ENCODE results near the gene EFHC2. TPM values are rescaled to one million over a fixed set of nuclear protein-coding genes. Genes with fewer than 3 reads are reported as not detected.

EFHC2 gene
- total and polyA plus RNA-seq, 3 donors from 2014 or later: 8.2 to 17.3 (median 14.4) TPM

- intact Hi-C loops (cut with DNase I; ENCODE audit: low total_unique reads): no loop called here
- no peaks in the 10 kb centered on the region for H3K9me3 ChIP-seq
- TF ChIP-seq, protein P1, sequence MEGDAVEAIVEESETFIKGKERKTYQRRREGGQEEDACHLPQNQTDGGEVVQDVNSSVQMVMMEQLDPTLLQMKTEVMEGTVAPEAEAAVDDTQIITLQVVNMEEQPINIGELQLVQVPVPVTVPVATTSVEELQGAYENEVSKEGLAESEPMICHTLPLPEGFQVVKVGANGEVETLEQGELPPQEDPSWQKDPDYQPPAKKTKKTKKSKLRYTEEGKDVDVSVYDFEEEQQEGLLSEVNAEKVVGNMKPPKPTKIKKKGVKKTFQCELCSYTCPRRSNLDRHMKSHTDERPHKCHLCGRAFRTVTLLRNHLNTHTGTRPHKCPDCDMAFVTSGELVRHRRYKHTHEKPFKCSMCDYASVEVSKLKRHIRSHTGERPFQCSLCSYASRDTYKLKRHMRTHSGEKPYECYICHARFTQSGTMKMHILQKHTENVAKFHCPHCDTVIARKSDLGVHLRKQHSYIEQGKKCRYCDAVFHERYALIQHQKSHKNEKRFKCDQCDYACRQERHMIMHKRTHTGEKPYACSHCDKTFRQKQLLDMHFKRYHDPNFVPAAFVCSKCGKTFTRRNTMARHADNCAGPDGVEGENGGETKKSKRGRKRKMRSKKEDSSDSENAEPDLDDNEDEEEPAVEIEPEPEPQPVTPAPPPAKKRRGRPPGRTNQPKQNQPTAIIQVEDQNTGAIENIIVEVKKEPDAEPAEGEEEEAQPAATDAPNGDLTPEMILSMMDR (IDR thresholded peaks at IDR 0.05): no peak
- no peak for DNase-seq
- H3K27ac ChIP-seq: no peak overlapping the region
- H3K4me1 ChIP-seq: no peaks in the 10 kb centered on the region
- H3K36me3 ChIP-seq (ENCODE audit: low read depth, missing control alignments): no peaks in the 10 kb centered on the region
- 86 to 92% methylated on average over 2 of the region's 2 CpGs for WGBS, 2 donors
- no peak overlapping the region for H3K4me3 ChIP-seq
- H3K27me3 ChIP-seq: no peaks in the 10 kb centered on the region
Observed at GRCh38 chrX:44308869-44309268, 34.6 kb downstream of the EFHC2 start.

DNA sequence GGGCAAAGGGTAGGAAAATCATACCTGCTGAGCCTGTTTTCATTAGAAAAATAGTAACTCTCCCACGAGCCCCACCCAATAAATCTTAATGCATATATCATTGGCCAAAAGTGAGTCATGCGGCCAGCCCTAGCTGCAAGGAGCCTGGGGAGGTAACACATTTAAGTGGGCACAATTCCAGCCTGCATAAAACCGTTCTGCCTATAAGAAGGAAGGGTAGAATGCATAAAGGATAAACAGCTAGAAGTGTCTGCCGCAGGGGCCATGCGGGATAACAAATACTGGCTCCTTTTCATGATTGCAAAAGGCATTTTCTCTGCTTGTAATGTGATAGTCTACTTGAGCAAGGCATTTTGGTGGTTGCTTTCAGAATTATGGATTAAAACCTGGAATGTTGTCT lies 37.1 kb downstream of the EFHC2 start:
- Histone ChIP-seq H3K27me3 (no peaks in the 10 kb centered on the region), H3K27ac (no peak overlapping the region), H3K4me3 (no peak overlapping the region), H3K4me1 (no peaks in the 10 kb centered on the region), H3K36me3 (ENCODE audit: low read depth, missing control alignments) (no peaks in the 10 kb centered on the region), H3K9me3 (no peaks in the 10 kb centered on the region)
- DNase-seq: no peak
- intact Hi-C loops (cut with DNase I; ENCODE audit: low total_unique reads): no loop called here
- TF ChIP-seq POLR2A (IDR thresholded peaks at IDR 0.05): no peak
- TF ChIP-seq, protein P1 (IDR thresholded peaks at IDR 0.05): no peak
- 85 to 91% methylated on average over 5 of the region's 5 CpGs for WGBS, 2 donors

DNA sequence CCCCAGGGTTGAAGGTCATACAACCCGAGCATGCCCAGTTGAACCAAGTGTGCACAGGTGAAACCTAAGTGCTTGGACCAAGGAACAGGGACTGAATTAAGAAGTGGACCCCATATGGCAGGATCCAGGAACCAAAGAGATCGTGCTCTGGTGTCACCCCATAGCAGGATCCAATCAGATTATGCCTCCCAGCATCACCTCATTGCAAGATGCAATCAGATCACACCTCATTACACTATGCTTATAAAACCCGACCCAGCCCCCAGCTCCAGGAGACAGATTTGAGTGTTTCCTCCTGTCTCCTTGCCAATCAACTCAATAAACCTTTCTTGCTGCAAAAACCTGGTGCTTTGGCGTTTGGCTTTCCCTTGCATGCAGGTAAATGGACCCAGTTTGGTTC lies 37.6 kb downstream of the EFHC2 start:
- Histone ChIP-seq H3K27me3 (no peaks in the 10 kb centered on the region), H3K27ac (no peak overlapping the region), H3K4me1 (no peaks in the 10 kb centered on the region), H3K36me3 (ENCODE audit: low read depth, missing control alignments) (no peaks in the 10 kb centered on the region), H3K9me3 (no peaks in the 10 kb centered on the region), H3K4me3 (no peak overlapping the region)
- 88 to 92% methylated on average over 4 of the region's 4 CpGs for WGBS, 2 donors
- DNase-seq: no peak
- intact Hi-C loops (cut with DNase I; ENCODE audit: low total_unique reads): no loop called here
- TF ChIP-seq POLR2A (IDR thresholded peaks at IDR 0.05): no peak
- TF ChIP-seq, protein P1 (IDR thresholded peaks at IDR 0.05): no peak

GRCh38 chrX:44303119-44303518 lies 40.4 kb downstream of the EFHC2 start:
- no peaks in the 10 kb centered on the region for H3K4me1 ChIP-seq
- 96% methylated on average over 2 of the region's 2 CpGs; no CpG with 5 or more reads in 1 of the 2 donors for WGBS, 2 donors
- TF ChIP-seq POLR2A (IDR thresholded peaks at IDR 0.05): no peak
- TF ChIP-seq, protein P1 (IDR thresholded peaks at IDR 0.05): no peak
- H3K9me3 ChIP-seq: no peaks in the 10 kb centered on the region
- H3K36me3 ChIP-seq (ENCODE audit: low read depth, missing control alignments): no peaks in the 10 kb centered on the region
- intact Hi-C loops (cut with DNase I; ENCODE audit: low total_unique reads): no loop called here
- no peak overlapping the region for H3K27ac ChIP-seq
- no peak for DNase-seq
- H3K4me3 ChIP-seq: no peak overlapping the region
- H3K27me3 ChIP-seq: no peaks in the 10 kb centered on the region

- TF ChIP-seq, protein P1 (IDR thresholded peaks at IDR 0.05): no peak
- WGBS, 2 donors: 64 to 69% methylated on average over 4 of the region's 4 CpGs
- H3K27me3 ChIP-seq: no peaks in the 10 kb centered on the region
- no peak overlapping the region for H3K4me3 ChIP-seq
- no peaks in the 10 kb centered on the region for H3K9me3 ChIP-seq
- intact Hi-C loops (cut with DNase I; ENCODE audit: low total_unique reads): no loop called here
- no peak for DNase-seq
- H3K36me3 ChIP-seq (ENCODE audit: low read depth, missing control alignments): no peaks in the 10 kb centered on the region
- H3K4me1 ChIP-seq: no peaks in the 10 kb centered on the region
- H3K27ac ChIP-seq: no peak overlapping the region
Observed at GRCh38 chrX:44299177-44299576, 44.3 kb downstream of the EFHC2 start.
